GM19238 (cell line): ENCODE measurements around the gene SDK1.

Experiments
- DNase-seq: peaks from one replicate; pipeline ENCODE4 v3.0.0; 2011; ENCODE audit warnings: low spot score; ENCODE audit not compliant: insufficient read length

Gene SDK1

GRCh38 chr7:3336042-3336665 is 35.1 kb downstream of the SDK1 start:
- DNase-seq: no peak

- no peak for DNase-seq
Observed at GRCh38 chr7:3338161-3338560, 37.1 kb downstream of the SDK1 start.

GRCh38 chr7:3345699-3346481 is 44.8 kb downstream of the SDK1 start:
- DNase-seq: no peak

GRCh38 chr7:3349126-3349525 is 48.1 kb downstream of the SDK1 start:
- DNase-seq: no peak

- no peak for DNase-seq
Observed at GRCh38 chr7:3356173-3356572, 55.1 kb downstream of the SDK1 start.

- no peak for DNase-seq
Observed at GRCh38 chr7:3358991-3359390, 57.9 kb downstream of the SDK1 start.

- DNase-seq: no peak
Observed at GRCh38 chr7:3367261-3367660, 66.2 kb downstream of the SDK1 start.

- DNase-seq: no peak
Observed at GRCh38 chr7:3370068-3370830, 69.2 kb downstream of the SDK1 start.

- DNase-seq: no peak
Observed at GRCh38 chr7:3370921-3371320, 69.9 kb downstream of the SDK1 start.

GRCh38 chr7:3371601-3372000 is 70.5 kb downstream of the SDK1 start:
- DNase-seq: no peak

GRCh38 chr7:3374239-3374638 is 73.2 kb downstream of the SDK1 start:
- no peak for DNase-seq

- DNase-seq: no peak
Observed at GRCh38 chr7:3378390-3379150, 77.5 kb downstream of the SDK1 start.

GRCh38 chr7:3380034-3380433 is 79.0 kb downstream of the SDK1 start:
- DNase-seq: no peak

GRCh38 chr7:3380886-3381685 is 80.0 kb downstream of the SDK1 start:
- DNase-seq: no peak

- no peak for DNase-seq
Observed at GRCh38 chr7:3386423-3387190, 85.6 kb downstream of the SDK1 start.

GRCh38 chr7:3393862-3394261 is 92.8 kb downstream of the SDK1 start:
- DNase-seq: no peak

- DNase-seq: no peak
Observed at GRCh38 chr7:3397324-3397723, 96.3 kb downstream of the SDK1 start.

- DNase-seq: no peak
Observed at GRCh38 chr7:3399858-3400257, 98.8 kb downstream of the SDK1 start.

- no peak for DNase-seq
Observed at GRCh38 chr7:3404501-3404900, 103.4 kb downstream of the SDK1 start.
